ENCODE measurements around the gene SFRP4. TPM values are rescaled to one million over a fixed set of nuclear protein-coding genes. Genes with fewer than 3 reads are reported as not detected.
"Not testable (repeated sequence)": the region's sequence is repeated elsewhere in the genome, so short reads cannot be mapped to it uniquely, and the experiment has no call there.

SFRP4 gene
- total RNA-seq, 1 donor from 2014 or later = not detected

GRCh38 chr7:37957221-37957970 is 40.8 kb upstream of the SFRP4 start:
- no peaks in the 10 kb centered on the region for H3K27me3 Mint-ChIP-seq (ENCODE audit: unreplicated experiment)
- no peaks in the 10 kb centered on the region for H3K9me3 Mint-ChIP-seq (ENCODE audit: unreplicated experiment)
- no peaks in the 10 kb centered on the region for H3K36me3 Mint-ChIP-seq (ENCODE audit: low read depth, unreplicated experiment)
- H3K27ac Mint-ChIP-seq (ENCODE audit: unreplicated experiment) = no peak overlapping the region
- no peak overlapping the region for H3K4me3 Mint-ChIP-seq (ENCODE audit: unreplicated experiment)
- peaks cover 3% of the 10 kb centered on the region for H3K4me1 Mint-ChIP-seq (ENCODE audit: unreplicated experiment)
- DNase-seq (ENCODE audit: low spot score) = no peak
- TF ChIP-seq, protein P1, sequence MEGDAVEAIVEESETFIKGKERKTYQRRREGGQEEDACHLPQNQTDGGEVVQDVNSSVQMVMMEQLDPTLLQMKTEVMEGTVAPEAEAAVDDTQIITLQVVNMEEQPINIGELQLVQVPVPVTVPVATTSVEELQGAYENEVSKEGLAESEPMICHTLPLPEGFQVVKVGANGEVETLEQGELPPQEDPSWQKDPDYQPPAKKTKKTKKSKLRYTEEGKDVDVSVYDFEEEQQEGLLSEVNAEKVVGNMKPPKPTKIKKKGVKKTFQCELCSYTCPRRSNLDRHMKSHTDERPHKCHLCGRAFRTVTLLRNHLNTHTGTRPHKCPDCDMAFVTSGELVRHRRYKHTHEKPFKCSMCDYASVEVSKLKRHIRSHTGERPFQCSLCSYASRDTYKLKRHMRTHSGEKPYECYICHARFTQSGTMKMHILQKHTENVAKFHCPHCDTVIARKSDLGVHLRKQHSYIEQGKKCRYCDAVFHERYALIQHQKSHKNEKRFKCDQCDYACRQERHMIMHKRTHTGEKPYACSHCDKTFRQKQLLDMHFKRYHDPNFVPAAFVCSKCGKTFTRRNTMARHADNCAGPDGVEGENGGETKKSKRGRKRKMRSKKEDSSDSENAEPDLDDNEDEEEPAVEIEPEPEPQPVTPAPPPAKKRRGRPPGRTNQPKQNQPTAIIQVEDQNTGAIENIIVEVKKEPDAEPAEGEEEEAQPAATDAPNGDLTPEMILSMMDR (IDR thresholded peaks at IDR 0.05; ENCODE audit: unreplicated experiment) = no peak

DNA sequence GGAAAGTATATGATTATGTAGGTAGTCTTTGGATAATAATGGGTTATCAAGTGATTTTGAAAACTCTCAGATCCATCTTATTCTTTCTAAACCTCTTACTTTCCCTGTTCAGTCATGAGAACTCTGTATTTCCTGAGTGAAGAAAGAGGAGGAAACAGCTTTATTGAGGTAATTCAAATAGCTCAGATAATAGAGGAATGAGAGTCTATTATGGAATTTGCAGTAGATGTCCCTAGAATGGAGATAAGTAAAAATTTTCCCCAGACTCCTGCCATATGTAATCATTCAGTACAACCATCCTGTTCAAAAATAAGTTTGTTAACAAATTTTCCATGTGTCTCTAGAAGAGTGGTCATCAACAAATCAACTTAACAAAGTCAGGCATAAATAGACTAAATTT is 40.2 kb upstream of the SFRP4 start:
- H3K27ac Mint-ChIP-seq (ENCODE audit: unreplicated experiment) = no peak overlapping the region
- H3K4me1 Mint-ChIP-seq (ENCODE audit: unreplicated experiment) = peaks cover 3% of the 10 kb centered on the region
- H3K9me3 Mint-ChIP-seq (ENCODE audit: unreplicated experiment) = no peaks in the 10 kb centered on the region
- peaks cover 4% of the 10 kb centered on the region for H3K36me3 Mint-ChIP-seq (ENCODE audit: low read depth, unreplicated experiment)
- no peak overlapping the region for H3K4me3 Mint-ChIP-seq (ENCODE audit: unreplicated experiment)
- no peaks in the 10 kb centered on the region for H3K27me3 Mint-ChIP-seq (ENCODE audit: unreplicated experiment)
- no peak for DNase-seq (ENCODE audit: low spot score)
- TF ChIP-seq, protein P1 (IDR thresholded peaks at IDR 0.05; ENCODE audit: unreplicated experiment) = no peak

- H3K4me1 Mint-ChIP-seq (ENCODE audit: unreplicated experiment); H3K4me3 Mint-ChIP-seq (ENCODE audit: unreplicated experiment); H3K36me3 Mint-ChIP-seq (ENCODE audit: low read depth, unreplicated experiment); H3K9me3 Mint-ChIP-seq (ENCODE audit: unreplicated experiment); DNase-seq (ENCODE audit: low spot score); H3K27ac Mint-ChIP-seq (ENCODE audit: unreplicated experiment); H3K27me3 Mint-ChIP-seq (ENCODE audit: unreplicated experiment): not testable (repeated sequence)
These were observed 37.6 kb upstream of the SFRP4 start for GRCh38 chr7:37954217-37954616.

DNA sequence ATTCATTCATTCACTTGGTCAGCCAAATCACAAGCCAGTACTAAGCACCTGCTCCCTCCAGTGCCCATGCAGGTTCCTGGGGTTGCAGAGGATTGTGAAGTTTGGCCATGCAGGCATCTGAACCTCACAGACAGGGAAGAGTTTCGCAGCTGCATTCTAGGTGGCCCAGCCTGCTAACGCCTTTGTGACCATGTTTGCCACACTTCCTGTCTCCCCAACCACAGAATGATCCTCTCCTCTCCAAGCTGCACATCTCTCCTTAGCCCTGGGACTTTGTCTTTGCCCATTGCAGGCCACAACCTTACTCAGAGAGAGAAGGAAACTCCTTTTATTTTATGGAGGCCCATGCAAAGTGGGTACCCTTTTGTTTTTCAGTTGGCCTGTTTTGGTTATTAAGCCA is 35.6 kb upstream of the SFRP4 start:
- TF ChIP-seq, protein P1 (IDR thresholded peaks at IDR 0.05; ENCODE audit: unreplicated experiment) = no peak
- no peak overlapping the region for H3K4me3 Mint-ChIP-seq (ENCODE audit: unreplicated experiment)

GRCh38 chr7:37947941-37948210 is 31.3 kb upstream of the SFRP4 start:
- peaks cover 5% of the 10 kb centered on the region for H3K4me1 Mint-ChIP-seq (ENCODE audit: unreplicated experiment)
- no peak overlapping the region for H3K27ac Mint-ChIP-seq (ENCODE audit: unreplicated experiment)
- peaks cover 5% of the 10 kb centered on the region for H3K36me3 Mint-ChIP-seq (ENCODE audit: low read depth, unreplicated experiment)
- no peak overlapping the region for H3K4me3 Mint-ChIP-seq (ENCODE audit: unreplicated experiment)
- H3K27me3 Mint-ChIP-seq (ENCODE audit: unreplicated experiment) = peaks cover 1% of the 10 kb centered on the region
- H3K9me3 Mint-ChIP-seq (ENCODE audit: unreplicated experiment) = no peaks in the 10 kb centered on the region
- TF ChIP-seq, protein P1 (IDR thresholded peaks at IDR 0.05; ENCODE audit: unreplicated experiment) = no peak
- DNase-seq (ENCODE audit: low spot score) = no peak

More for the DNA sequence above, 35.6 kb upstream of the SFRP4 start:
- Mint-ChIP-seq H3K27ac (ENCODE audit: unreplicated experiment) (no peak overlapping the region), H3K27me3 (ENCODE audit: unreplicated experiment) (peaks cover 1% of the 10 kb centered on the region), H3K36me3 (ENCODE audit: low read depth, unreplicated experiment) (peaks cover 5% of the 10 kb centered on the region), H3K4me1 (ENCODE audit: unreplicated experiment) (peaks cover 3% of the 10 kb centered on the region), H3K9me3 (ENCODE audit: unreplicated experiment) (no peaks in the 10 kb centered on the region)
- DNase-seq (ENCODE audit: low spot score) = no peak

All from endothelial cell (in vitro differentiated cells).